GM21447 (cell line): ENCODE data around the gene TEX38.

ENCODE experiments used
- ATAC-seq: cut with Tn5 transposase; IDR thresholded peaks from one replicate; pipeline ENCODE4 v1.9.1; 2021; ENCODE audit not compliant: unreplicated experiment

Gene TEX38

GRCh38 chr1:46721204-46721603 is 49.5 kb downstream of the TEX38 start:
- ATAC-seq, result no peak

GRCh38 chr1:46721686-46722205 is 50.1 kb downstream of the TEX38 start:
- no peak for ATAC-seq
